IPS-18c (cell line): ENCODE data around the gene ZNF566.
"Not testable (repeated sequence)": the region's sequence is repeated elsewhere in the genome, so short reads cannot be mapped to it uniquely, and the experiment has no call there.

Experiments used
- H3K4me3 ChIP-seq: 2 replicates; pipeline ENCODE4 v1.7.0; 2013; ENCODE audit warnings: low read depth, mild to moderate bottlenecking, low read length, moderate library complexity; ENCODE audit not compliant: insufficient read depth
- H3K9me3 ChIP-seq: one replicate; pipeline ENCODE4 v1.6.1; 2013; ENCODE audit warnings: mild to moderate bottlenecking, low read length, moderate library complexity; ENCODE audit not compliant: control insufficient read depth, insufficient read depth

The ZNF566 gene

GRCh38 chr19:36489118-36489919 is at the start of gene ZNF566:
Gene ZNF566 (minus strand): TSS chr19:36489561. CDS start chr19:36476557, 13,004 bp downstream.
- H3K4me3 ChIP-seq = peak within 1 kb of the TSS; percentile 96
- H3K9me3 ChIP-seq = peaks cover 4% of the 10 kb centered on the region

- peak overlapping the region; percentile 97 for H3K4me3 ChIP-seq
- H3K9me3 ChIP-seq = no peaks in the 10 kb centered on the region
These were observed 39.7 kb upstream of the ZNF566 start for GRCh38 chr19:36528921-36529518.

- H3K4me3 ChIP-seq = peak within 1 kb of the TSS; percentile 97
- no peaks in the 10 kb centered on the region for H3K9me3 ChIP-seq
These were observed 39.0 kb upstream of the ZNF566 start, which contains the start of gene ZNF260 for GRCh38 chr19:36528194-36528920. Gene ZNF260 (minus strand): TSS chr19:36528271. CDS start chr19:36515238, 13,033 bp downstream.

GRCh38 chr19:36527873-36528193 is 38.5 kb upstream of the ZNF566 start:
- peaks cover 4% of the 10 kb centered on the region for H3K9me3 ChIP-seq
- peak overlapping the region; percentile 97 for H3K4me3 ChIP-seq

GRCh38 chr19:36527341-36527740 is 38.0 kb upstream of the ZNF566 start:
- Histone ChIP-seq H3K9me3 (peaks cover 4% of the 10 kb centered on the region), H3K4me3 (peak overlapping the region; percentile 97)

GRCh38 chr19:36526581-36526980 is 37.2 kb upstream of the ZNF566 start:
- H3K9me3 ChIP-seq = peaks cover 4% of the 10 kb centered on the region
- 0 out of 2 replicates have a peak overlapping the region, but pooled peaks have one; percentile 97 for H3K4me3 ChIP-seq

- H3K4me3 ChIP-seq = no peak overlapping the region
- peaks cover 4% of the 10 kb centered on the region for H3K9me3 ChIP-seq
These were observed 35.3 kb upstream of the ZNF566 start for GRCh38 chr19:36524617-36525016.

- peaks cover 28% of the 10 kb centered on the region for H3K9me3 ChIP-seq
- no peak overlapping the region for H3K4me3 ChIP-seq
These were observed 24.8 kb upstream of the ZNF566 start for GRCh38 chr19:36514012-36514612.

GRCh38 chr19:36508325-36508724 is 19.0 kb upstream of the ZNF566 start:
- peaks cover 3% of the 10 kb centered on the region for H3K9me3 ChIP-seq

GRCh38 chr19:36501973-36502372 is 12.6 kb upstream of the ZNF566 start:
- H3K4me3 ChIP-seq = no peak overlapping the region
- peaks cover 8% of the 10 kb centered on the region for H3K9me3 ChIP-seq

More at GRCh38 chr19:36508325-36508724, 19.0 kb upstream of the ZNF566 start:
- H3K4me3 ChIP-seq = no peak overlapping the region

- Histone ChIP-seq H3K9me3 (peaks cover 10% of the 10 kb centered on the region), H3K4me3 (no peak overlapping the region)
These were observed 7.6 kb upstream of the ZNF566 start for GRCh38 chr19:36497001-36497400.

- not testable (repeated sequence) for H3K9me3 ChIP-seq, H3K4me3 ChIP-seq
These were observed 3.5 kb upstream of the ZNF566 start for GRCh38 chr19:36492689-36493453.

- not testable (repeated sequence) for H3K9me3 ChIP-seq, H3K4me3 ChIP-seq
These were observed 1.5 kb upstream of the ZNF566 start for GRCh38 chr19:36490846-36491245.

GRCh38 chr19:36489920-36490415 is 607 bp upstream of the ZNF566 start:
- Histone ChIP-seq H3K4me3 (peak overlapping the region; percentile 96), H3K9me3 (peaks cover 4% of the 10 kb centered on the region)

GRCh38 chr19:36488846-36489117 is 579 bp downstream of the ZNF566 start:
- H3K4me3 ChIP-seq = peak overlapping the region; percentile 96
- H3K9me3 ChIP-seq = peaks cover 4% of the 10 kb centered on the region

- Histone ChIP-seq H3K4me3 (peak overlapping the region; percentile 96), H3K9me3 (peaks cover 4% of the 10 kb centered on the region)
These were observed 1.1 kb downstream of the ZNF566 start for GRCh38 chr19:36488118-36488845.
